HUES64 (cell line): Measurements from ENCODE around the gene INTS6.

Experiments used
- H3K27ac ChIP-seq: 2 replicates; pipeline ENCODE4 v1.7.0; 2013; ENCODE audit warnings: low read depth, low read length, inconsistent platforms
- H3K27me3 ChIP-seq: 2 replicates; pipeline ENCODE4 v1.6.1; 2013; ENCODE audit warnings: mild to moderate bottlenecking, low read length; ENCODE audit not compliant: insufficient read depth
- H3K36me3 ChIP-seq: 2 replicates; pipeline ENCODE4 v1.6.1; 2013; ENCODE audit warnings: mild to moderate bottlenecking, low read length; ENCODE audit not compliant: insufficient read depth
- H3K4me1 ChIP-seq: 2 replicates; pipeline ENCODE4 v1.6.1; 2013; ENCODE audit warnings: mild to moderate bottlenecking, low read length, moderate library complexity; ENCODE audit not compliant: insufficient read depth
- H3K4me3 ChIP-seq: 2 replicates; pipeline ENCODE4 v1.5.1; 2013; ENCODE audit warnings: mild to moderate bottlenecking, low read length, moderate library complexity
- H3K9ac ChIP-seq: 2 replicates; pipeline ENCODE4 v1.6.1; 2013; ENCODE audit warnings: mild to moderate bottlenecking, low read depth, low read length
- H3K9me3 ChIP-seq: 2 replicates; pipeline ENCODE4 v1.6.1; 2013; ENCODE audit warnings: low read depth, low read length; ENCODE audit not compliant: insufficient read depth
- WGBS: fragments of 150-250, 120-280 bp; methylation state at CpG from one replicate; pipeline ENCODE4 v1.1.7; 2013; ENCODE audit warnings: missing lambda C conversion rate; 5-methylcytosine and 5-hydroxymethylcytosine counted together

Gene INTS6

GRCh38 chr13:51313619-51314018, 139.2 kb downstream of the INTS6 start:
- H3K4me1 ChIP-seq: peaks cover 27% of the 10 kb centered on the region
- H3K4me3 ChIP-seq: no peak overlapping the region
- no peak overlapping the region for H3K27ac ChIP-seq
- no peaks in the 10 kb centered on the region for H3K9me3 ChIP-seq
- WGBS: 95% methylated on average over 1 of the region's 1 CpG
- H3K9ac ChIP-seq: no peak overlapping the region
- no peaks in the 10 kb centered on the region for H3K27me3 ChIP-seq
- no peaks in the 10 kb centered on the region for H3K36me3 ChIP-seq

- Histone ChIP-seq H3K27me3 (no peaks in the 10 kb centered on the region), H3K9me3 (no peaks in the 10 kb centered on the region), H3K36me3 (no peaks in the 10 kb centered on the region), H3K4me3 (no peak overlapping the region), H3K9ac (no peak overlapping the region), H3K4me1 (peaks cover 30% of the 10 kb centered on the region), H3K27ac (0 out of 2 replicates have a peak overlapping the region, but pooled peaks have one; percentile 16)
- WGBS: 86% methylated on average over 5 of the region's 5 CpGs
Measured at GRCh38 chr13:51311957-51312520, 140.8 kb downstream of the INTS6 start.
